GM19193 (cell line): ENCODE measurements around the gene GRID2.

Experiments
- POLR2A ChIP-seq: IDR thresholded peaks from 4 replicates; pipeline ENCODE4 v1.6.1; 2011; ENCODE audit not compliant: insufficient read depth, insufficient read length; ENCODE audit errors: extremely low read depth

GRID2 gene

DNA sequence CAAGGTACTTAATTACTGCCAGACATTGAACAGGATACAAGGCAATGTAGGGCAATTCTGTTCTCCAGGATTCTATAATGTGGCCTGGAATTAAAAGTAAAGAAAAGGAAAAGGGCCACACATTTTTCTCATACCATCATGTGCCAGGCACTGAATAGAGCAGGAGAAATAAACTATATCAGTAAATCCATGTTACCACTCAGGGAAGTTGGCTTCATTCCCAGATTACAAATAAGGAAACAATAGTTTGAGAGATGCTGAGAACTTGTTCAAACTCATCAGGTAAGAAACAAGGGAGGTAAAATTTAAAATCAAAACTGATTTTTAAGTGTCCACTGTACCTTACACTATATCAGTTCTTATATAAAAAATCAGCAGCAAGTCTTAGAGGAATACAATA lies 879.8 kb downstream of the GRID2 start:
- TF ChIP-seq POLR2A, result no peak

DNA sequence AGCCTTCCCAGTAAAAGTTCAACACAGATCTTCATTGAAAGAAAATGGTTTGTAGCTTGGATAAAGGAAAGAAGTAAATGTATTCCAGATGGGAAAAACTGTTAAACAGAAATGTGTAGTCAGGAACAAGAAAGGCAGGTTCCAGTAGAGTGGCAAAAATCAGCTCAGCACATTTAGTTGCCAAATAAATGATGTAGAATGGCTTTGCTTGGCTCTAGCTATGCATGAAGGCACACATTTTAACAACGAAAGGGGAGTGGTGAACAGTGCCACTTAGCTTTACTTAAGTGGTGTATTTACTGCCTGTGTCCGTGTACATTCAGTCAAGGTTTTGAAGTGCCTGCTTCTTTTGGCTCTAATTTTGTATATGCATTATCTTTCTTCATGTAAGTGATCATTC lies 880.3 kb downstream of the GRID2 start:
- TF ChIP-seq POLR2A, result no peak

DNA sequence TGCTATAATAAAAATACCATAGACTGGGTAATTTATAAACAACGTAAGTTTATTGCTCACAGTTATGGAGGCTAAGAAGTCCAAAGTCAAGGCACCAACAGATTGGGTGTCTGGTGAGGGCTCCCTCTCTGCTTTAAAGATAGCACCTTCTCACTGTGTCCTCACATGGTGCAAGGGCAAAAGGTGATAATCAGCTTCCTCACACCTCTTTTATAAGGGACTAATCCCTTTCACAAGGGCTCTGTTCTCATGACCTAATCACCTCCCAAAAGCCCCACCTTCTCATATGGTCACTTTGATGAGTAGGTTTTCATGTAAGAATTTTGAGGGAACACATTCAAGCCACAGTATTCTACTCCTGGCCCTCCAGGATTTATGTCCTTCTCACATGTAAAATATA lies 883.1 kb downstream of the GRID2 start:
- TF ChIP-seq POLR2A, result no peak

DNA sequence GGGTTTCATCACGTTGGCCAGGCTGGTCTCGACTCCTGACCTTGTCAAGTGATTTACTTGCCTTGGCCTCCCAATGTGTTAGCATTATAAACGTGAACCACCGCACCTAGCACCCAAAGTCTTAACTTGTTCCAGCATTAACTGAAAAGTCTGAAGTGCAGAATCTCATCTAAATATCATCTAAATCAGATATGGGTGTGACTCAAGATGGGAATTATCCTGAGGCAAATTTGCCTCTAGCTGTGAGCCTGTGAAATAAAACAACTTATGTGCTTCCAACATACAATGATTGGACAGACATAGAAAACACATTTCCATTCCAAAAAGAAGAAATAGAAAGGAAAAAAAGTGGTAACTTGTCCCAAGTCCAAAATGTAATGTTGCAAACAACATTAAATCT lies 883.7 kb downstream of the GRID2 start:
- TF ChIP-seq POLR2A, result no peak

DNA sequence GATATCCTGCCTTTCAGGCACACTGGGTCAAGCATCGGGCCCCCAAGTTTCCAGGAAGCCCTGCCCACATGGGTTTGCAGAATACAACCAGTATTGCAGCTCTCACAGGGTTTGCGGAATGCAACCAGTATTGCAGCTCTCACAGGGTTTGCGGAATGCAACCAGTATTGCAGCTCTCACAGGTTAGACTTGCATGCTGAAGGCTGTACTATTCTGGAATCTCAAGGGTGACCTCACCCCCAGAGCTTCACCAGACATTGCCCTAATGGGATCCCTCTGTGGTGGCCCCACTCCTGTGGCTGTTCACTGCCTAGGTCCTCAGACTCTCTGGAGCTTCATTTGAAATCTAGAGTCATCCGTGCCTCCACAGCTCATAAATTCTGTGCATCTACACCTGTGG lies 884.1 kb downstream of the GRID2 start:
- TF ChIP-seq POLR2A, result no peak

DNA sequence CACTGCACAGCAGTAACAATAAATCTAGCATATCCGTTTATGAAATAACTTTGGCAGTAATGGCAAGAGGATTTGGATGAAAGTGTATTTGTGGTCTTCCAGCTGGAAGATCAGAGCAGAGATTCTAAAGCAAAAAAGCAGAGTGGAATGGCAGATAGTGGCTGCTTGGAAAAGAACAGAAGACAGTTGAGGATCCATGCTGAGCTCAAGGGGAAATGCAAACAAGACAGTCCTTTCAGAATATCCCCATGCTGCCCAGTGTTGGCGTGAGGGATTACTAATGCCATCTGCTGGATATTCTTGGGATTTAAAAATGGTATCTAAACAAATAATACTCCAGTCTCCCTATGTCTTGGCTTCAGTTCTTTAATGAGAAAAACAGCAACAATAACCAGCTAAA lies 895.7 kb downstream of the GRID2 start:
- no peak for TF ChIP-seq POLR2A

DNA sequence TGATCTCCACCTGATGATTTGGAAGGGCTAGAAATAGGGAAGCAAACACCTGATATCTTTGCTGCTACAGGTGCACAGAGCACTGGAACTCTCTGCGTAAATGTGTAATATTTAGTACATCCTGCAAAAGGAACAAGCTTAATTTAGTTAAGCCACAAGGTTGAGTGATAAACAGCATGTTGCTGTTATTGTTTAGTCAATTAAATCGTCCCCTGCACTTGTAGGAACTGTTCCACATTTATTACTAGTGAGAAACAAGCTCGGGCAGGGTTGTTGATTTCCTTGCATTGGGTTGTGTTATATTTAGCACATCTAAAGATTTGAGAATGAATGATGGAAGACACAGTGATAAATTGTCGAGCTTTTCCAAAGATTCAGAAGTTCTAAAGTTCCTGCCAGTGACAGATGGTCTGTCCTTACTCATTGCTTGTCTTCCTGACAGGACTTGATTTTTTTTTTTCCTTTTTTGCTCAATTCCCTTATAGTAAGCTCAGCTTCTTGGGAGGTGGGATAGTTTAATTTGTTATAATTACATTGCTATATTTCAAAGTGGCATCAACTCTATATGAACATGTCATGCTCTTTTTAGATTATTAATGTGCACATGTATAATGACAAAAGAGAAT lies 897.8 kb downstream of the GRID2 start:
- TF ChIP-seq POLR2A, result no peak

DNA sequence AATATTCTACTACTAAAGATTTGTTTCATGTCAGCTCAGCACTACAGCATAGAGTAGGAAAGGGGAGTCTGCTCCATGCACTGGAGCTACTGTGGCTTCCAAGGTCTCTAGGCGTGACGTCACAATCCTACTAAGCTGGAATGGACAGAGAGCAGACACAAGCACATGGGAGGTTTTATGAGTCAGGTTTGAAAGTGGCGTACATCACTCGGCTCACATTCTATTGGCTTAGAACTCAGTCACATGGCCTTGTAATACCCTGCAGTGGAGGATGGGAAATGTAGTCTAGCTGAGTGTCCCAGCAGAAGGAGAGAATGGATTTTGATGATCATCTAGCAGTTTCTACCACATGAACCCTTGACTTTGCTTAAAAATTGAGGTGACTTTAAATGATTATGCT lies 899.9 kb downstream of the GRID2 start:
- no peak for TF ChIP-seq POLR2A

DNA sequence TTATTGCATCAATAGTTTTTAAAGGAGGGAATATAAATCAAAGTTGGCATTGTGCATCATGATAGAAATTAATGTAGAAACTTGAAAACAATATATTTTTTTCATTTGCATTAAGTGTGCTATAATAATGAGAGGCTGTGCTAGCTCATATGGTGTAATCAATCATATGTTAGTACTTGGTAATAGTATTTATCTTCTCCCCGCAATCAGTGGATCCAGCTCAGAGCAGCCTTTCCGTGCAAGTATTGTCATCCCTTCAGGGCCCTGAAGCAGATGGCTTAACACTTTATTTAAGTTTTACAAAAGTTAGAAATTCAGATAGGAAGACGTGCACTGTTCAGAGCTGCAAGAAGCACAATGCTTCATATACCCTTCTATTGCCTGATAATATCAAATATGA lies 908.5 kb downstream of the GRID2 start:
- TF ChIP-seq POLR2A, result no peak

DNA sequence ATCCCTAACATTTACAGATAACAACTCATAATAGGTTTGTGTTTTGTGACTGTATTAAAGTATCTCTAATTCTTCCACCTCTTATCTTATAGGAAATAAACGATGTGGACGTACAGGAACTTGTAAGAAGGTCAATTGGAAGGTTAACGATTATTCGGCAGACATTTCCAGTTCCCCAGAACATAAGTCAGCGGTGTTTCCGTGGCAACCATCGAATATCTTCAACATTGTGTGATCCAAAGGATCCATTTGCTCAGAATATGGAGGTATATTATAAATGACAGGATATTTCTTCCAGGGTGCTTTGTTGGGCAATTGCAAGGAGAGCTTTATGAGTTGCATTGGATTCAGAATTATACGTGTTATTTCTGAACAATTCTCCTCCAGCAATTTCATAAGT lies 912.9 kb downstream of the GRID2 start:
- TF ChIP-seq POLR2A, result no peak

DNA sequence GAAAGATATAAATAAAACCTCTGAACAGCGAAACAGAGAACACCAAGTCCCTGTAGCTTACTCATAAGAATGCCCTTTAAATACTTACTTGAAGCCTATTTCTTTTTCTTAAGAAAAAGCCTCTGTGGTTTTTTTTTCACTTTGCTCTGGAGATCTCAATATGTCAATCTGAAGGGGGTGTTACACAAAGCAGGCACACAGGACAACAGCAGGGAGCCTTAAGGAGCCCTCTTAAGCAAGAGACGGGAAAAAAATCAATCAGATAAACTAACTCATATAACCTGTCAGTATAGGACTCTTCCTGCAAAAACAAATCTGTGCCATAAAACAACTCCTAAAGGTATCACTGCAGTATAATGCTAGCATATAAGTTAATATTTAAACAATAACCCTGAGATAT lies 913.7 kb downstream of the GRID2 start:
- TF ChIP-seq POLR2A, result no peak

DNA sequence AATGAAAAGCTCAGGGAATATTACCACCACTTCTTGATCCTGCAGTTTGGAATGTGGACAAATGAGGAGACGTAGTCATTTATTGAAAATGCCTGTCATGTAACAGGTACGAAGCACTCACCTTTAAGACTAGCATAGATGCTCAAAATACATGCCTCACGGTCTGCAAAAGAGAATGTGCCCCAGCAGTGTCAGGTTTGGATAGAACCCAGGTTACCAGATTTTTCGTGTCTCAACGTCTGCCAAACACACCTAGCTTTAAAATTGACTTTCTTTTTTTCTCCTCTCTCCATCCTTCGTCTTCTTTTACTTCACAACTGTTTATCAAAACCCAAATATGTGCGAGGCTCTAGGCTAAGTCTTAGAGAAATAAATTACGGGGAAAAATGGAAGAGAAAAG lies 918.0 kb downstream of the GRID2 start:
- TF ChIP-seq POLR2A, result no peak

DNA sequence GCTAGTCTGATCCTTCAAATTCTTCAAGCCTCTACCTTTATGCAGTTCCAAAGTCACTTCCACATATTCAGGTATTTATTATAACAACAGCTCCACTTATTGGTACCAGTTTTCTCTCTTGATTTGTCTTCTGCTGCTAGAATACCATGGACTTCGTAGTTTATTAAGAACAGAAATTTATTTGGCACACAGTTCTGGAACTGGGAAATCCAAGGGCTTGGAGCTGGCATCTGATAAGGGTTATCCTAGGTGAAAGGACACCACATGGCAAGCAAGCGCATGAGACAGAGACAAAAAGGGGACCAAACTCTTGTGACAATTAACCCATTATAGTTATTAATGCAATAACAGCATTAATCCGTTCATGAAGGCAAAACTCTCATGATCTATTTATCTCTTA lies 924.3 kb downstream of the GRID2 start:
- TF ChIP-seq POLR2A, result no peak

DNA sequence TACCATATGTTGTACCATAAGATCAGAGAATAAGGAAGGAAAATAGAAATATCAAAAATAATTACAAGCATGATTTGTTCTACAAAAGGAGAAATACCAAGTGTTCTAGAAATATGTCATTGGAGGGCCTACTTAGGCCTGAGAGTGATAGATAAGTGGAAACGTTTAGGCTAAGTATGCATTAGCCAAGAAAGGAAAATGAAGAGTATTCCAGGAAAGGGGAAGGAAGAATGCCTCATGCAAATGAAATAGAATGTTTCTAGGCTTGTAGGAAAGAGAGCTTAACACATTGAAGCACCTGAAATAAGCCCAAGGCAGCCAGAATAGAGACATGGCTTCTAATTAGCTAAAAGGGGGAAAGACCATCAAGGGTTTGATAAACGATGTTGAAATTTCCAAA lies 929.1 kb downstream of the GRID2 start:
- no peak for TF ChIP-seq POLR2A

DNA sequence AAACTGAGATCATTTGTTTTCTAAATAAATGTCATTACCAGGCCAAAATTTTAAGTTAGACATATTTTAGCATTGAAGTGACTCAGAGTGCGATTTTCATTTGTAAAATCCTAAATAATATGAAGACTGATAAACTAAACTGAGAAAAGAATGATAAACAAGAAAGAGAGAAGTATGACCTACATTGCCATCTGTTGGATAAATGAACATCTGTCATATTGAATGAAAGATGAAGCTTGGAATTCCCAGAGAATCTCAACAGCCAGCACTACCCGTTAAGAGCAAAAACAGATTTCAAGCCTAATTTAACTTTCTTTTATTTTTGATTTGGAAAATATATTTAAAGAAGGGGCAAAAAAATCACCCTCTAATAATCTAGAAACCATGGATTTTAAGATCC lies 933.8 kb downstream of the GRID2 start:
- no peak for TF ChIP-seq POLR2A

DNA sequence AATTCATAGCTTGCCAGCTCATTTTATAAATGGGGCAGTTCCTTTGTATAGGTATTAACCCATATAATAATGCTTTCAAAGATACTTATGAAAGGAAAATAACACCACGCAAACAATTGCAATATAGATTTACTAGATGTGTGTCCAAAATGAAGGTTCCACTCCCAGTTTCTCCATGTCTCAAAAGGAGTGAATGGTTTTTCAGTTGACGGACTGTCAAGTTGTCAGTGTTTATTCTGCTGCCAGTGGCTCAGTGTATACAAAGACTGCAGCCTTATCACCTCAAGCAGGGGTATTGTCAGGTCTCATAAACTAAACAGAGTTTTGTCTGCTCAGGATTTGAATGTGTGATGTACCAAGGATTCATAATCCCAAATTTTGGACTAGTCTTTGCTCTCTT lies 939.5 kb downstream of the GRID2 start:
- no peak for TF ChIP-seq POLR2A

DNA sequence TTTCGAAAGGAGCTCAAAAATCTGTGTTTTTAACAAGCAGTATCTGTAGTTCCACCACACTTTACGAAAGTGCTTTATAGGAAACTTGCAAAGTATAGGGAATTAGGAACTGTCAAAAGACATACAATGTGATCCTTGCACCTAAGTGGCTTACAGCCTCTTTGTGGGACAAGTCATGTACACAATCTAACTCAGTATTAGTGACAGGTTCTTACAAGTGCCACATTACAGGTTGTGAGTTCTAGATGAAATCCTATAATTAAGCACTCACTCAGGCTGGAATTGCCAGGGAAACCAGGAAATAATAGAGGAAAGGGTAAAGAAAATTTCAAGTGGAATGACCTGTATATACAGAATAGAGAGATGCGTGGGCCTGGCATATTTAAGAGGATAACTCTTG lies 957.4 kb downstream of the GRID2 start:
- no peak for TF ChIP-seq POLR2A

DNA sequence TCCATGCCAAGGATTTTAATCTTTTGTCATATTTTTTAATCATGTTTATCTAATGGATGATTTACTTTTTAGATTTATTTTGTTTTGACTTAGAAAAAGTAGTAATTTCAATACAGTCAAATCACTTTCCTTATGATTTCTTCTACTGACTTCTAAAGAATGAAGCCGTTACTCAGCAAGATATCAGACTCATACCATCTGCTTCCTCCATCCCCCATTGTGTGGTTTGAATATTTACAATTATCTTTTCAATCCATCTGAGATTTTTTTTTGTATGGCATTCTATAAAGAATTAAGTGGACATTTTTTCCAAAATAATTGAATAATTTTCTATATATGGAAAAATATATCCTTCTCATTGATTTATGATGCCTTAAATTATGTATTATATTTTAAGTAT lies 959.4 kb downstream of the GRID2 start:
- TF ChIP-seq POLR2A, result no peak

DNA sequence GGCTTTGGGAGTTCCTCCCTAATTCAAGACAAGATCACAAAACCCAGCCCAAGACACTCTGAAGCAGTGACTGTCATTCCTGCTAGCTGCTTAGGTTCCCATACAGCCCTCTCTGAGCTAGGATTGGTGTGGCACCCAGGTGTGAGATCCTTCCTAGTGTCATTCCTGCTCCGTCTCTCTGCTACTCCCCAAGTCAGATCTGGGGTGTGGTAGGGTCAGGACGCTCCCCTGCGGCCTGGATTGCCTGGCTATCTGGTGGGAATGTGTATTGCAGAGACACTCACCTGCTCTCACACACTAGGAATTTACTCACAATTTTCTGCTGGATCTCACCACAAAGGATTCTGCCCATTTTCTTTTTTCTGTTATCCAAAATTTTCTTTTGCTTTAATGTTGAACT lies 964.0 kb downstream of the GRID2 start:
- no peak for TF ChIP-seq POLR2A

DNA sequence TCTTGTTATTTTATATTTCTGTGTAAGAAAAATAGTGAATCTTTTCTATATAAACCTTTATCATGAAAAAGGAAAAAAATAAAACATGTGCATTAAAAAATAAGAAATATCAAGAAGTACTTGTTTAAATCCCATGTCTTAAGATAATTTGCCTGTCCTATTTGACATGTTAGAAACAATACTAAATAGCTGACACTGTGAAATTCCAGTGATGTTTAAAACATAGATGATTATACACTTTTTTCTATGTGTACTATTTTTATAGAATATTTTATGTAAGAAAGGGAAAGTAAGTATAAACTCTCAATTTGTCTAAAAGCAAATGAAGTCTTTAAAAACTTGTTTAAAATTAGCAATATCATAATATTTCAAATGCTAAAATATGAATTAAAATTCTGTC lies 981.6 kb downstream of the GRID2 start:
- no peak for TF ChIP-seq POLR2A
